HG03039 (cell line): ENCODE data around the gene E2F6.

Experiments used
- ATAC-seq: cut with Tn5 transposase; IDR thresholded peaks from one replicate; pipeline ENCODE4 v1.9.1; 2021; ENCODE audit warnings: mild to moderate bottlenecking, moderate library complexity; ENCODE audit not compliant: unreplicated experiment

E2F6 gene, protein sequence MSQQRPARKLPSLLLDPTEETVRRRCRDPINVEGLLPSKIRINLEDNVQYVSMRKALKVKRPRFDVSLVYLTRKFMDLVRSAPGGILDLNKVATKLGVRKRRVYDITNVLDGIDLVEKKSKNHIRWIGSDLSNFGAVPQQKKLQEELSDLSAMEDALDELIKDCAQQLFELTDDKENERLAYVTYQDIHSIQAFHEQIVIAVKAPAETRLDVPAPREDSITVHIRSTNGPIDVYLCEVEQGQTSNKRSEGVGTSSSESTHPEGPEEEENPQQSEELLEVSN

DNA sequence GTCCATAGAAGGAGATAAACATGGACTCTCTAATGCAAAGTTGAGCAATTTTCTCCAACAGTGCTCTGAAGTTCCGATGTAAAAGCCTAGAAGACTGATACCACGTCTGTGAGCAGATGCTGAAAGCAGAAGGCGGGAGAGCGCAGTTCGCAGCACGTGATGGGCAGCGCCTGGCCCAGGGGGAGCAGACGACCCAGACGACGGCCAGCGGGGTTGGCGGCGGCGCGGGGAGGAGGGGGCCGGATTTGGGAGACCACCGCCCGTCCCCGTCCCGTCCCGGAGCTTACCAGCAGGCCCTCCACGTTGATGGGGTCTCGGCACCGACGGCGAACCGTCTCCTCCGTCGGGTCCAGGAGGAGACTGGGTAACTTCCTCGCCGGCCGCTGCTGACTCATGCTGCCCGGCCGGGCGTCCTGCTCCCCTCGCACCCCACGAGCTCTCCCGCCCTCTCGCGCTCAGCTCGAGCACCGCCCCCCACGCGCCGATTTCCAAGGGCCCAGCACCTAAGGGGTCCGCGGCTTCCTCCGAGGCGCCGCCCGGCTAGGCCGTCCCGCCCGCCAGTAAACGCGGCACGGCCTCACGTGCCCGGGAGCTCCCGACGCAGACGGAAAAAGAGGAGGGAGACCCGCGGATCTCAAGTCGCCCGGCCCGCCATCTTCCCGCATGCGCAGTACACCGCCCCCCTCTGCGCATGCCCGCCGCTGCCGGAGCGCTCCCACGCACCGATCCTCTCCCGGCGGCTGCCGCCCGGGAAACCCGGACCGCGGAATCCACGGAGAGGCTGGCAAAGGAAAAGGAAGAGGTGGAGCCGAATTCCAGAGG, at the start of gene E2F6:
TSS of gene E2F6 (minus strand) at position 677 of the 822 bp plus-strand sequence. CDS start at position 395, 282 bp downstream.
- peak; percentile 54 for ATAC-seq

DNA sequence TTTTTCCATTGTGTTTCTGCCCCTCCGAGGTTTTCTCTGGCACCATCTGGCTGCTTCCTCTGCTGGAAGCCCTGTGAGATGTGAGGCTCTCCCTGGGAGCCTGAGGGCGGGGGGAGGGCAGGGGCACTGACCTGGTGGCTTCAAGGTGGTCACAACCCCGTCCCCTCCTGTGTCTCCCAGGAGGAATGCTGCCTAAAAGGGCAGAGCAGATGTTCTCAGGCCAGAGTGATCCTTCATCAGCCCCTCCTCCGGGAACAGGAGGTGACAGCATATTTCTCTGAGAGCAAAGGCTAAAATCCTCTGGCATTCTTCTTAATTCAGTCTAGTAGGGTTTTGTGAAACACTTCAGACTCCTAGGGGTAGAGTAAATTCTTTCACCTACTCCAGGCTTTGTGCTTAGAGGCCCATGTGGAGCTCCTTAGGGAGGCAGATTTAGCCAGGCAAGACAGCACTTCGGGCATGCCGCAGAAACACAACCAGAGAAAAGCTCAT, 49.6 kb upstream of the E2F6 start:
- ATAC-seq, result no peak

- no peak for ATAC-seq
Measured at GRCh38 chr2:11514904-11515303, 48.9 kb upstream of the E2F6 start.

- ATAC-seq, result no peak
Measured at GRCh38 chr2:11514081-11514730, 48.2 kb upstream of the E2F6 start.

GRCh38 chr2:11513319-11513718, 47.4 kb upstream of the E2F6 start:
- no peak for ATAC-seq

GRCh38 chr2:11512431-11512830, 46.5 kb upstream of the E2F6 start:
- no peak for ATAC-seq

GRCh38 chr2:11509657-11510360, 43.8 kb upstream of the E2F6 start:
- ATAC-seq, result no peak

- ATAC-seq, result no peak
Measured at GRCh38 chr2:11508279-11508678, 42.3 kb upstream of the E2F6 start.

DNA sequence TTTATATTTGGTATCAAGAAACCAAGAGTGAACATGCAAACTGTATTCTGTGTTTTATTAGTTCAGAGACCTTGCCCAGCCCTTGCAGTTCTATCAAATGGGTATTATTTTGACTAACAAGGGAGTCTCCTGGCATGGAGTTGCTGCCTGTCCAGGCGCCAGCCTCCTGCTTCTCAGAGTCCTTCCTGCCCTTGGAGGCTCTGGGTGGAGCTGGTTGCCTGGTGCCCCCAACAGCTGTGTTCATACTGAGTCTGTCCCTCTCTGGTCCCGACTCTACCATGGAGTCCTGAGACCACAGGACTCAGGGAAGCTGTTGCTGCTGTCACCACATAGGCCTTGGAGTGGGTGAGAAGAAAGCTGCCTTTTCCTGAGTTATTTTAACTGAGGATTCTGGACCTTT, 41.6 kb upstream of the E2F6 start:
- no peak for ATAC-seq

- no peak for ATAC-seq
Measured at GRCh38 chr2:11506611-11506969, 40.6 kb upstream of the E2F6 start.

DNA sequence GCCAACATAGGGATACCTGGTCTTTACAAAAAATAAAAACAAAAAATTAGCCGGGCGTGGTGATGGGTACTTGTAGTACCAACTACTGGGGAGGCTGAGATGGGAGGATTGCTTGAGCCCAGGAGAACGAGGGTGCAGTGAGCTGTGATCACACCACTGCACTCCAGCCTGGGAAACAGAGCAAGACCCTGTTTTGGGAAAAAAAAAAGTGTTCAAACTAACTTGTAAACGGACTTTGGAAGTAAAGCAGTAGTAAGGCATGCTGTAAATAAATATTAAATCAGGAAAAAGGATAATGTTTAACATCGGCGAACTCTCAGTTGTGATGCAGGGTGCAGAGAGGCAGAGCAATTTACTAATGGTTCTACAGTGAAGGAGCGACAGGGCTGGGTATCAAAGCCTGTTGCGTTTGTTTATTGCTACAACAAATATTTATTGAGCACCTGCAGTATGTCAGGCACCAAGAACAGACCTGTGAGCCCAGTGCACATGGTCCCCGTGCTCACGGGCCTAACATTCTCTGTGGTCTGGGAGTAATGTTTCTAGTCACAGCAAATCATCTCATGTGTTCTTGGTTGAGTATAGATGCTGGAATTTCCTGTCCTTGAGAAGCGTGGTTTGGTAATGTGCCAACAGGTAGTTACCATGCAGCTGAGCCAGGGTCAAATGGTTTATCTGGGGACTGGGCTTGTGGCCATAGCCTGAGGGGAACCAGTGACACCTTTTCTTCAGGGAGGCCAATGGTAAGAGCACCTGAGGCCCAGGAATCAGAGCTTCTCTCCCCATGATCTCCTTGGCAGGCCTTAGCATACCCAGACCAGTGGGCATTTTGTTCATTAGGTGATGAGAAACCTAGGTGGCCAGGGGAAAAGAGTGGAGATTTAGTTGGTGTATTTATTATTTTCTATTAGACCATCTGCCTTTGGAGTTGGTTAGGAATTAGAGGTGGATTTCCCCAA, 40.0 kb upstream of the E2F6 start:
- peak; percentile 48 for ATAC-seq

DNA sequence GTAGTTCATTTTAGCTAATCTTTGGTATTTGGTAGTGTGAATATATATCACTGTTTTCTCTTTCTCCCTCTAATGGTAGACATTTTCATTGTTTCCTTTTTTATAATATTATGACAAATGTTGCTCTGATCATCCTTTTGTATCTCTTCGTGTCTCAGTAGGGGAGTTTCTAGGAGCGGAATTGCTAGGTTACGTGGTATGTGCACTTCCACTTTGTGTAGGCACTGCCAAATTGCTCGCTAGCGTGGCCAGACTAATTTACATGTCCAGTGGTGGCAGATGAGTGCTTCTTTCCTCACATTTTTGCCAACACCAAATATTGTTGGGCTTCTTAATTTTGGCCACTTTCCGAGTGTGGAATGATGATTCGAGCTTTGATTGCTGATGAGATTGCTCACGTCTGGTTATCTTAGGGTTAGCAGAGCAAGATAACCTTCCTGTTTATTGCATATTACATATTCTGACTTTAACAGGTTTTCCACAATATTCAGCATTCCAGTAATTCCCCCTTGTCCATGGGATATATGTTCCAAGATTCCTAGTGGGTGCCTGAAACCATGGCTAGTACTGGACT, 37.5 kb upstream of the E2F6 start:
- ATAC-seq, result no peak

DNA sequence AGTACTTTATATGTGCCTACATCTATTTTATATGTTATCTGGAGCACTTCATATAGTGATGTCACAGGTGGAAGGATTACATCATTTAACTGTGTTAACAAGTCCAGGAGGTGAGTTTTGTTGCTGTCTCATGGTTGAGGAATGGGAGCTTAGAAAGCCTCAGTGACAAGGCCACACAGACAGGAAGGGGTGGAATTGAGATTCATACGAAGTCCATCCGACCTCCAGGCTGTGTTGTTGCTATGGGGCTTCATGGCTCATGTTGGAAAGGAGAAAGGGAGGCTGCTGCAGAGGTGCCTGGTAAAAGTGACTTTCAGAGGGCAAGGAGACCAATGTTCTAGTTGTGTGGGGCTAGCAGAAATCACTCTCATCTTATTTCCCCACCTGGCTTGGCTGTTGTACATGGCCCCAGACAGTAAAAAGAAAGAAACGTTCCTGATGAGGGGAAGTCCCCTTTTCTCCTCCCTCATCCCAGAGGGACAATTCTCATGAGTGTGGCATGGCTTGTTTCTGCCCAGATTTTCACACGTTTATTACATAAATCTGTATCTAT, 36.9 kb upstream of the E2F6 start:
- no peak for ATAC-seq

DNA sequence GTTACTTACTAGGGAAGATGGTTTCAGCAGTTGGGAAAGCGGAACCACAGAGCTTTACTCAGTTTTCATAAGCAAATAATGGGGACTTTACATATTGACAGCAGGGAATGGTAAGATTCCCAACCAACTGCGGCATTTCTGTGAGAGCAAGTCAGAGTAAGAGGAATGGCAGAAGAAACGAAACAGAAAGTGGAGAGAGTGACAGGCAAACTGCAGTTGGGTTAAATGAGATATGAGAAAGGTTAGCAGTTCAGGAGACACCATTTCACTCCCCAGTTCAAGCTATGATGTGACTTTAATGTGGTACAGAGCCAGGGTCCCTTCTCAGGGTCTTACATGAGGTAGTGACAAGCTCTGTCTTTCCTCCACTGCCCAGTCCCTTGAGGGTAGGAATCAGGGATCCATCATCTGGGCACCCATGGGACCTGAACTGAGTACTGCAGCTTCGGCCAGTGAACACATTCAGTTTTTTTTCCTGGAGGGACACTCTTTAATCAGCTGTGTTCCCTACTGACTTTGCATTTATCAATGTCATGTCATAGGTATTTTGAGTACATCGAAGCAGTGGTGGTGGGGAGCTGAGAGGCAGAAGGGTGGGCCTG, 34.8 kb upstream of the E2F6 start:
- no peak for ATAC-seq

DNA sequence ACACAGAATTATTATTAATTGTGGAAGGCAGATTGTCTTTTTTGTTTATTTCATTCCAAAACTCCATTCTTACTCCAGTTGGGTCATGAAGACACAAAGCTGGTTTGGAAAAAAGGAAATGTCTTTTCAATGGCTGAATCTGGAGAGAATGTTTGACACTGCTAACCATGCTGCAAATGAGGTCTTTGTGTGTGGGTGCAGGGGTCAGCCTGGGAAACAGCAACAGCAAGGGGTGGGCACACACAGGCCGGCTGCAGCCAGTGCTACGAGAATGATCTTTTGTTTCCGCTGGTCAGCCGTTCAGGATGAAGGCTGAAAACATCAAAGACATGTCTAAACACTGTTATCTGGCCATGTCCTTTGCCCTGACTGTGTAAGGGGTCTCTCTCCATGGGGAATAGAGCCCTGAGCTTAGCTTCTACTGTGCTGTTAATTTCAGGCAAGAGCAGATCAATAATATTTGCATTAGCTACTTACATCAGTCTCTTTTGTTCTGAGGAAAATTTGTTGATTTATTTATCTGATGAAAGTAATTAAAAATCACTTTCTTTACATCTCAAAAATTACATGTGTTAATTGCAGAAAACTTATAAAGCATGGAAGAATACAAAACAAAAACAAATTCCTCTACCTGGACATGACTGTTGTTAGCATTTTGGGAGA, 33.3 kb upstream of the E2F6 start:
- ATAC-seq, result no peak

GRCh38 chr2:11498543-11499034, 32.6 kb upstream of the E2F6 start:
- peak; percentile 90 for ATAC-seq

- no peak for ATAC-seq
Measured at GRCh38 chr2:11495844-11496681, 30.1 kb upstream of the E2F6 start.
